Endothelial cell (in vitro differentiated cells): ENCODE measurements around the gene TAB2. TPM values are rescaled to one million over a fixed set of nuclear protein-coding genes. Genes with fewer than 3 reads are reported as not detected.

ENCODE experiments used
- DNase-seq: peaks from one replicate; pipeline ENCODE4 v3.0.0; 2021; ENCODE audit warnings: low spot score
- H3K27ac Mint-ChIP-seq: one replicate; pipeline ENCODE4 v1.8.0; 2021; ENCODE audit warnings: mixed read lengths, inconsistent platforms; ENCODE audit not compliant: unreplicated experiment
- H3K27me3 Mint-ChIP-seq: one replicate; pipeline ENCODE4 v1.8.0; 2021; ENCODE audit warnings: mild to moderate bottlenecking, moderate library complexity, mixed read lengths, inconsistent platforms; ENCODE audit not compliant: unreplicated experiment
- H3K36me3 Mint-ChIP-seq: one replicate; pipeline ENCODE4 v1.8.0; 2021; ENCODE audit warnings: mild to moderate bottlenecking, low read depth, mixed read lengths, inconsistent platforms; ENCODE audit not compliant: unreplicated experiment
- H3K4me1 Mint-ChIP-seq: one replicate; pipeline ENCODE4 v1.8.0; 2021; ENCODE audit warnings: mild to moderate bottlenecking, mixed read lengths, inconsistent platforms; ENCODE audit not compliant: unreplicated experiment
- H3K4me3 Mint-ChIP-seq: one replicate; pipeline ENCODE4 v1.8.0; 2021; ENCODE audit warnings: mild to moderate bottlenecking, mixed read lengths, inconsistent platforms; ENCODE audit not compliant: unreplicated experiment
- H3K9me3 Mint-ChIP-seq: one replicate; pipeline ENCODE4 v1.8.0; 2021; ENCODE audit warnings: mixed read lengths, inconsistent platforms; ENCODE audit not compliant: unreplicated experiment
- CTCF ChIP-seq: fragments of 200-600 bp; sonication (generic); IDR thresholded peaks from one replicate; pipeline ENCODE4 v1.5.0; 2021; ENCODE audit warnings: antibody characterized with exemption; ENCODE audit not compliant: unreplicated experiment
- total RNA-seq: library from RNA; stranded (reverse); fragmentation: NEBNext Ultra II Directional; extraction: Animal tissue kit (Norgen Biotek cat#: 25700); gene quantifications from one replicate; pipeline ENCODE4 v1.2.1, GENCODE V29; 2021; ENCODE audit not compliant: unreplicated experiment

The TAB2 gene
- total RNA-seq, 1 donor from 2014 or later = 105 TPM

GRCh38 chr6:149306967-149307366 lies 10.5 kb upstream of the TAB2 start:
- no peaks in the 10 kb centered on the region for H3K9me3 Mint-ChIP-seq
- TF ChIP-seq CTCF = no peak
- DNase-seq = no peak
- H3K4me3 Mint-ChIP-seq = no peak overlapping the region
- H3K4me1 Mint-ChIP-seq = peaks cover 8% of the 10 kb centered on the region
- H3K27me3 Mint-ChIP-seq = no peaks in the 10 kb centered on the region
- no peaks in the 10 kb centered on the region for H3K36me3 Mint-ChIP-seq
- no peak overlapping the region for H3K27ac Mint-ChIP-seq

GRCh38 chr6:149311293-149311692 lies 6.2 kb upstream of the TAB2 start:
- no peak for TF ChIP-seq CTCF
- Mint-ChIP-seq H3K36me3 (no peaks in the 10 kb centered on the region), H3K27ac (no peak overlapping the region), H3K9me3 (no peaks in the 10 kb centered on the region), H3K4me1 (peaks cover 10% of the 10 kb centered on the region), H3K27me3 (peaks cover 1% of the 10 kb centered on the region), H3K4me3 (no peak overlapping the region)
- DNase-seq = no peak

- Mint-ChIP-seq H3K27me3 (peaks cover 1% of the 10 kb centered on the region), H3K36me3 (no peaks in the 10 kb centered on the region), H3K4me3 (no peak overlapping the region), H3K4me1 (peaks cover 14% of the 10 kb centered on the region), H3K27ac (no peak overlapping the region), H3K9me3 (no peaks in the 10 kb centered on the region)
- no peak for DNase-seq
- no peak for TF ChIP-seq CTCF
These were observed 5.7 kb upstream of the TAB2 start for GRCh38 chr6:149311766-149312165.

- Mint-ChIP-seq H3K4me3 (no peak overlapping the region), H3K36me3 (no peaks in the 10 kb centered on the region), H3K27me3 (peaks cover 1% of the 10 kb centered on the region), H3K9me3 (no peaks in the 10 kb centered on the region), H3K27ac (no peak overlapping the region), H3K4me1 (peaks cover 11% of the 10 kb centered on the region)
- DNase-seq = no peak
- no peak for TF ChIP-seq CTCF
These were observed 4.4 kb upstream of the TAB2 start for GRCh38 chr6:149313070-149313469.

GRCh38 chr6:149313861-149314260 lies 3.7 kb upstream of the TAB2 start:
- TF ChIP-seq CTCF = no peak
- DNase-seq = no peak
- Mint-ChIP-seq H3K27me3 (peaks cover 1% of the 10 kb centered on the region), H3K4me1 (peaks cover 16% of the 10 kb centered on the region), H3K4me3 (no peak overlapping the region), H3K27ac (no peak overlapping the region), H3K9me3 (no peaks in the 10 kb centered on the region), H3K36me3 (peaks cover 5% of the 10 kb centered on the region)
